ENCODE results near the gene USP9Y.

DNA sequence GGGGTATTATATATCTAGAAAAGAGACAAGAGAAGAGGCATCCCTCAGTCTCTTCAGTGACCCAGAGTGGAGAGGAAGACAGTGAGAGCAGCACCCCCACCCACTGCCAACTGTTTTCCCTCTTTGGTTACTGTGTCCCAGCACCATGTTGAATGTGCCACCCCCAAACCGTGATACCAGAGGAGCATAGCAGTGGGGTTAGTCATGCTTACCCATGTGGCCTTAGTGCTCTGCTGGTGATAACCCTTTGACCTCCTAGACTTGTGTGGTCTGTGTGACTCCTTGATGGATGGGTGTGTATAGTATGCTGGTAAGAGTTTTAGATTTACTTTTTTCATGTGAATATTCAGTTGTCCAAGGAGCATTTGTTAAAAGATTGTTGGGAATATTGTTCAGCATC is 48.3 kb downstream of the USP9Y start:
- TF ChIP-seq POLR2A (IDR thresholded peaks at IDR 0.05) (no peak), EP300 (IDR thresholded peaks at IDR 0.05) (no peak)
- TF ChIP-seq, protein P1, sequence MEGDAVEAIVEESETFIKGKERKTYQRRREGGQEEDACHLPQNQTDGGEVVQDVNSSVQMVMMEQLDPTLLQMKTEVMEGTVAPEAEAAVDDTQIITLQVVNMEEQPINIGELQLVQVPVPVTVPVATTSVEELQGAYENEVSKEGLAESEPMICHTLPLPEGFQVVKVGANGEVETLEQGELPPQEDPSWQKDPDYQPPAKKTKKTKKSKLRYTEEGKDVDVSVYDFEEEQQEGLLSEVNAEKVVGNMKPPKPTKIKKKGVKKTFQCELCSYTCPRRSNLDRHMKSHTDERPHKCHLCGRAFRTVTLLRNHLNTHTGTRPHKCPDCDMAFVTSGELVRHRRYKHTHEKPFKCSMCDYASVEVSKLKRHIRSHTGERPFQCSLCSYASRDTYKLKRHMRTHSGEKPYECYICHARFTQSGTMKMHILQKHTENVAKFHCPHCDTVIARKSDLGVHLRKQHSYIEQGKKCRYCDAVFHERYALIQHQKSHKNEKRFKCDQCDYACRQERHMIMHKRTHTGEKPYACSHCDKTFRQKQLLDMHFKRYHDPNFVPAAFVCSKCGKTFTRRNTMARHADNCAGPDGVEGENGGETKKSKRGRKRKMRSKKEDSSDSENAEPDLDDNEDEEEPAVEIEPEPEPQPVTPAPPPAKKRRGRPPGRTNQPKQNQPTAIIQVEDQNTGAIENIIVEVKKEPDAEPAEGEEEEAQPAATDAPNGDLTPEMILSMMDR (IDR thresholded peaks at IDR 0.05): no peak
